HK-2 (cell line): ENCODE results near the gene STK26.
A peak's percentile ranks its signal among the peaks of the same experiment; 100 is the strongest.
"Not testable (repeated sequence)": the region's sequence is repeated elsewhere in the genome, so short reads cannot be mapped to it uniquely, and the experiment has no call there.

Experiments used
- DNase-seq: peaks from one replicate; pipeline ENCODE4 v3.0.0-alpha.2; 2018; ENCODE audit not compliant: unreplicated experiment

STK26 gene

GRCh38 chrX:132037479-132037993 is 14.4 kb downstream of the STK26 start:
- no peak for DNase-seq

- no peak for DNase-seq
Observed at GRCh38 chrX:132040066-132040465, 17.0 kb downstream of the STK26 start.

GRCh38 chrX:132041015-132041414 is 17.9 kb downstream of the STK26 start:
- peak; percentile 8 for DNase-seq

- no peak for DNase-seq
Observed at GRCh38 chrX:132043977-132044376, 20.9 kb downstream of the STK26 start.

- no peak for DNase-seq
Observed at GRCh38 chrX:132044953-132045352, 21.9 kb downstream of the STK26 start.

- no peak for DNase-seq
Observed at GRCh38 chrX:132045456-132045855, 22.4 kb downstream of the STK26 start.

- no peak for DNase-seq
Observed at GRCh38 chrX:132046533-132046932, 23.4 kb downstream of the STK26 start.

GRCh38 chrX:132051778-132052177 is 28.7 kb downstream of the STK26 start:
- DNase-seq: not testable (repeated sequence)

GRCh38 chrX:132058050-132058449 is 34.9 kb downstream of the STK26 start:
- no peak for DNase-seq

- no peak for DNase-seq
Observed at GRCh38 chrX:132058975-132059374, 35.9 kb downstream of the STK26 start.

GRCh38 chrX:132059973-132060540 is 37.0 kb downstream of the STK26 start:
- DNase-seq: no peak

- no peak for DNase-seq
Observed at GRCh38 chrX:132063334-132063733, 40.2 kb downstream of the STK26 start.

- DNase-seq: no peak
Observed at GRCh38 chrX:132063862-132064261, 40.8 kb downstream of the STK26 start.

- DNase-seq: no peak
Observed at GRCh38 chrX:132068405-132068804, 45.3 kb downstream of the STK26 start.

- no peak for DNase-seq
Observed at GRCh38 chrX:132071254-132071653, 48.2 kb downstream of the STK26 start.

- DNase-seq: no peak
Observed at GRCh38 chrX:132077414-132077813, 54.3 kb downstream of the STK26 start.

GRCh38 chrX:132077912-132078311 is 54.8 kb downstream of the STK26 start:
- no peak for DNase-seq

GRCh38 chrX:132085786-132086185 is 62.7 kb downstream of the STK26 start:
- no peak for DNase-seq

GRCh38 chrX:132086672-132087071 is 63.6 kb downstream of the STK26 start:
- DNase-seq: no peak

GRCh38 chrX:132088864-132089263 is 65.8 kb downstream of the STK26 start:
- DNase-seq: no peak

GRCh38 chrX:132090403-132091159 is 67.5 kb downstream of the STK26 start:
- DNase-seq: no peak

- peak; percentile 25 for DNase-seq
Observed at GRCh38 chrX:132092439-132093065, 69.5 kb downstream of the STK26 start.
